ENCODE data around the gene JUNB. TPM values are rescaled to one million over a fixed set of nuclear protein-coding genes. Genes with fewer than 3 reads are reported as not detected.
A peak's percentile ranks its signal among the peaks of the same experiment; 100 is the strongest.

Gene JUNB
- total RNA-seq, 1 experiment from 2014 or later, result 194 TPM

DNA sequence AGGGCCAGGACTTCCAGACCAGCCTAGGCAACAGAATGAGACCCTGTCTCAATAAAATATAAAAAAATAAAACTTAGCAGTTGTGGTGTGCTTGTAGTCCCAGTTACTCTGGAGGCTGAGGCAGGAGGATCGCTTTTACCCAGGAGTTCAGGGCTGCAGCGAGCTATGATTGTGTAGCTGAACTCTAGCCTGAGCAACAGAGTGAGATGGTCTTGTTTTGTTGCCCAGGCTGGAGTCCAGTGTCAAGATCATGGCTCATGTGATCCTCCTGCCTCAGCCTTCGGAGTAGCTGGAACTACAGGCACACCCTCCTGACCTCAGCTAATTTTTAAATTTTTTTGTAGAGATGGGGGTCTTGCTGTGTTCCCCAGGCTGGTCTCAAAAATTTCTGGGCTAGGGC lies 4.3 kb upstream of the JUNB start (continued):
- TF ChIP-seq, protein P1, sequence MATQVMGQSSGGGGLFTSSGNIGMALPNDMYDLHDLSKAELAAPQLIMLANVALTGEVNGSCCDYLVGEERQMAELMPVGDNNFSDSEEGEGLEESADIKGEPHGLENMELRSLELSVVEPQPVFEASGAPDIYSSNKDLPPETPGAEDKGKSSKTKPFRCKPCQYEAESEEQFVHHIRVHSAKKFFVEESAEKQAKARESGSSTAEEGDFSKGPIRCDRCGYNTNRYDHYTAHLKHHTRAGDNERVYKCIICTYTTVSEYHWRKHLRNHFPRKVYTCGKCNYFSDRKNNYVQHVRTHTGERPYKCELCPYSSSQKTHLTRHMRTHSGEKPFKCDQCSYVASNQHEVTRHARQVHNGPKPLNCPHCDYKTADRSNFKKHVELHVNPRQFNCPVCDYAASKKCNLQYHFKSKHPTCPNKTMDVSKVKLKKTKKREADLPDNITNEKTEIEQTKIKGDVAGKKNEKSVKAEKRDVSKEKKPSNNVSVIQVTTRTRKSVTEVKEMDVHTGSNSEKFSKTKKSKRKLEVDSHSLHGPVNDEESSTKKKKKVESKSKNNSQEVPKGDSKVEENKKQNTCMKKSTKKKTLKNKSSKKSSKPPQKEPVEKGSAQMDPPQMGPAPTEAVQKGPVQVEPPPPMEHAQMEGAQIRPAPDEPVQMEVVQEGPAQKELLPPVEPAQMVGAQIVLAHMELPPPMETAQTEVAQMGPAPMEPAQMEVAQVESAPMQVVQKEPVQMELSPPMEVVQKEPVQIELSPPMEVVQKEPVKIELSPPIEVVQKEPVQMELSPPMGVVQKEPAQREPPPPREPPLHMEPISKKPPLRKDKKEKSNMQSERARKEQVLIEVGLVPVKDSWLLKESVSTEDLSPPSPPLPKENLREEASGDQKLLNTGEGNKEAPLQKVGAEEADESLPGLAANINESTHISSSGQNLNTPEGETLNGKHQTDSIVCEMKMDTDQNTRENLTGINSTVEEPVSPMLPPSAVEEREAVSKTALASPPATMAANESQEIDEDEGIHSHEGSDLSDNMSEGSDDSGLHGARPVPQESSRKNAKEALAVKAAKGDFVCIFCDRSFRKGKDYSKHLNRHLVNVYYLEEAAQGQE (IDR thresholded peaks at IDR 0.05; ENCODE audit: low read depth), result no peak
- no peak for TF ChIP-seq CEBPB (IDR thresholded peaks at IDR 0.05; ENCODE audit: low read depth)
- TF ChIP-seq, protein P2, sequence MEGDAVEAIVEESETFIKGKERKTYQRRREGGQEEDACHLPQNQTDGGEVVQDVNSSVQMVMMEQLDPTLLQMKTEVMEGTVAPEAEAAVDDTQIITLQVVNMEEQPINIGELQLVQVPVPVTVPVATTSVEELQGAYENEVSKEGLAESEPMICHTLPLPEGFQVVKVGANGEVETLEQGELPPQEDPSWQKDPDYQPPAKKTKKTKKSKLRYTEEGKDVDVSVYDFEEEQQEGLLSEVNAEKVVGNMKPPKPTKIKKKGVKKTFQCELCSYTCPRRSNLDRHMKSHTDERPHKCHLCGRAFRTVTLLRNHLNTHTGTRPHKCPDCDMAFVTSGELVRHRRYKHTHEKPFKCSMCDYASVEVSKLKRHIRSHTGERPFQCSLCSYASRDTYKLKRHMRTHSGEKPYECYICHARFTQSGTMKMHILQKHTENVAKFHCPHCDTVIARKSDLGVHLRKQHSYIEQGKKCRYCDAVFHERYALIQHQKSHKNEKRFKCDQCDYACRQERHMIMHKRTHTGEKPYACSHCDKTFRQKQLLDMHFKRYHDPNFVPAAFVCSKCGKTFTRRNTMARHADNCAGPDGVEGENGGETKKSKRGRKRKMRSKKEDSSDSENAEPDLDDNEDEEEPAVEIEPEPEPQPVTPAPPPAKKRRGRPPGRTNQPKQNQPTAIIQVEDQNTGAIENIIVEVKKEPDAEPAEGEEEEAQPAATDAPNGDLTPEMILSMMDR (IDR thresholded peaks at IDR 0.05 in 2 of 3, conservative IDR thresholded peaks at IDR 0.05 in 1 of 3; ENCODE audit: borderline replicate concordance in 1 of 3, insufficient read depth in 1 of 3, low read depth in 2 of 3, low read length in 2 of 3), result no peak

DNA sequence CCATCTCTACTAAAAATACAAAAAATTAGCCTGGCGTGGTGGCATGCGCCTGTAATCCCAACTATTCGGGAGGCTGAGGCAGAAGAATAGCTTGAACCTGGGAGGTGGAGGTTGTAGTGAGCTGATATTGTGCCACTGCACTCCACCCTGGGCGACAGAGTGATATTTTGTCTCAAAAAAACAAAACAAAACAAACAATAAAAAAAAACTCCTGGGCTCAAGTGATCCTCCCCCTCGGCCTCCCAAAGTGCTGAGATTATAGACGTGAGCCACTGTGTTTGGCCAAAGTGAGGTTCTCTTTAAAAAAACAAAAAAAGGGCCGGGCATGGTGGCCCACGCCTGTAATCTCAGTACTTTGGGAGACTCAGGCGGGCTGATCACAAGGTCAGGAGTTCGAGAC lies 3.8 kb upstream of the JUNB start:
- Histone ChIP-seq H3K4me1 (ENCODE audit: control insufficient read depth in 1 of 2, insufficient read depth in 2 of 2, low read length in 2 of 2) (peaks cover 72 to 94% of the 10 kb centered on the region in 2 experiments), H3K4me2 (ENCODE audit: low read length) (no peak overlapping the region), H4K20me1 (ENCODE audit: insufficient read depth) (no peaks in the 10 kb centered on the region), H3K79me2 (ENCODE audit: insufficient read depth, low read length) (peaks cover 11% of the 10 kb centered on the region), H3K36me3 (ENCODE audit: control insufficient read depth in 1 of 2, insufficient read depth in 2 of 2, low read length in 2 of 2) (no peaks in the 10 kb centered on the region), H3K9me2 (ENCODE audit: insufficient read depth) (no peaks in the 10 kb centered on the region), H3K4me3 (replicated peaks in 1 of 2; ENCODE audit: low read depth in 1 of 2, low read length in 2 of 2) (no peak overlapping the region), H3K27me3 (ENCODE audit: insufficient read depth, low read length) (no peaks in the 10 kb centered on the region), H3K9me3 (ENCODE audit: control insufficient read depth in 1 of 2, insufficient read depth in 1 of 2, low read depth in 1 of 2, low read length in 2 of 2) (no peaks in the 10 kb centered on the region), H3K9ac (ENCODE audit: low read length) (no peak overlapping the region), H3K27ac (ENCODE audit: low read depth, low read length) (peak overlapping the region; percentile 89), H2AFZ (ENCODE audit: low read depth, low read length, poor library complexity, severe bottlenecking) (no peak overlapping the region)
- BruUV-seq (replicated peaks), result no TSS peak
- no peak for ATAC-seq
- intact Hi-C loops (cut with micrococcal nuclease), result no loop called here
- RAD21 ChIA-PET (ENCODE audit: low non-redundant PET in 1 of 2, low total read pairs in 2 of 2, uncharacterized antibody in 2 of 2, unreplicated experiment in 2 of 2), result no interaction called here
- no peak for DNase-seq (ENCODE audit: low read depth, low spot score)
- CTCF ChIA-PET, result interaction anchor here (1.4 to 7.4 kb wide), 3 partner anchors 9 to 22 kb away, joined by 3 to 88 read pairs (median 9); partner anchors contain the start of gene HOOK2
- POLR2A ChIA-PET, result interaction anchor here (0.6 to 1.2 kb wide), 3 partner anchors 8 to 1543 kb away, joined by 3 read pairs; no protein-coding TSS in a partner anchor
- TF ChIP-seq, protein P1 (IDR thresholded peaks at IDR 0.05; ENCODE audit: low read depth), result no peak
- no peak for TF ChIP-seq CBX3 (IDR thresholded peaks at IDR 0.05; ENCODE audit: low read depth)
- TF ChIP-seq, protein P3, sequence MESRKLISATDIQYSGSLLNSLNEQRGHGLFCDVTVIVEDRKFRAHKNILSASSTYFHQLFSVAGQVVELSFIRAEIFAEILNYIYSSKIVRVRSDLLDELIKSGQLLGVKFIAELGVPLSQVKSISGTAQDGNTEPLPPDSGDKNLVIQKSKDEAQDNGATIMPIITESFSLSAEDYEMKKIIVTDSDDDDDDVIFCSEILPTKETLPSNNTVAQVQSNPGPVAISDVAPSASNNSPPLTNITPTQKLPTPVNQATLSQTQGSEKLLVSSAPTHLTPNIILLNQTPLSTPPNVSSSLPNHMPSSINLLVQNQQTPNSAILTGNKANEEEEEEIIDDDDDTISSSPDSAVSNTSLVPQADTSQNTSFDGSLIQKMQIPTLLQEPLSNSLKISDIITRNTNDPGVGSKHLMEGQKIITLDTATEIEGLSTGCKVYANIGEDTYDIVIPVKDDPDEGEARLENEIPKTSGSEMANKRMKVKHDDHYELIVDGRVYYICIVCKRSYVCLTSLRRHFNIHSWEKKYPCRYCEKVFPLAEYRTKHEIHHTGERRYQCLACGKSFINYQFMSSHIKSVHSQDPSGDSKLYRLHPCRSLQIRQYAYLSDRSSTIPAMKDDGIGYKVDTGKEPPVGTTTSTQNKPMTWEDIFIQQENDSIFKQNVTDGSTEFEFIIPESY (IDR thresholded peaks at IDR 0.05; ENCODE audit: extremely low read depth, insufficient replicate concordance, low read length), result no peak
- no peak for TF ChIP-seq ELF1 (IDR thresholded peaks at IDR 0.05; ENCODE audit: borderline replicate concordance, low read depth)
- no peak for TF ChIP-seq POLR2AphosphoS5 (IDR thresholded peaks at IDR 0.05; ENCODE audit: low read depth, low read length)
- TF ChIP-seq JUND (IDR thresholded peaks at IDR 0.05), result no peak
- TF ChIP-seq SRF (IDR thresholded peaks at IDR 0.05; ENCODE audit: low read depth), result no peak
- TF ChIP-seq, protein P4, sequence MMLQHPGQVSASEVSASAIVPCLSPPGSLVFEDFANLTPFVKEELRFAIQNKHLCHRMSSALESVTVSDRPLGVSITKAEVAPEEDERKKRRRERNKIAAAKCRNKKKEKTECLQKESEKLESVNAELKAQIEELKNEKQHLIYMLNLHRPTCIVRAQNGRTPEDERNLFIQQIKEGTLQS (IDR thresholded peaks at IDR 0.05), result no peak
- no peak for TF ChIP-seq SP1 (IDR thresholded peaks at IDR 0.05; ENCODE audit: low read depth)
- no peak for TF ChIP-seq EZH2 (IDR thresholded peaks at IDR 0.05)
- no peak for TF ChIP-seq EGR1 (IDR thresholded peaks at IDR 0.05; ENCODE audit: low read depth)
